ENCODE measurements around the gene ZNF526.
"Not testable (repeated sequence)": the region's sequence is repeated elsewhere in the genome, so short reads cannot be mapped to it uniquely, and the experiment has no call there.

The ZNF526 gene

DNA sequence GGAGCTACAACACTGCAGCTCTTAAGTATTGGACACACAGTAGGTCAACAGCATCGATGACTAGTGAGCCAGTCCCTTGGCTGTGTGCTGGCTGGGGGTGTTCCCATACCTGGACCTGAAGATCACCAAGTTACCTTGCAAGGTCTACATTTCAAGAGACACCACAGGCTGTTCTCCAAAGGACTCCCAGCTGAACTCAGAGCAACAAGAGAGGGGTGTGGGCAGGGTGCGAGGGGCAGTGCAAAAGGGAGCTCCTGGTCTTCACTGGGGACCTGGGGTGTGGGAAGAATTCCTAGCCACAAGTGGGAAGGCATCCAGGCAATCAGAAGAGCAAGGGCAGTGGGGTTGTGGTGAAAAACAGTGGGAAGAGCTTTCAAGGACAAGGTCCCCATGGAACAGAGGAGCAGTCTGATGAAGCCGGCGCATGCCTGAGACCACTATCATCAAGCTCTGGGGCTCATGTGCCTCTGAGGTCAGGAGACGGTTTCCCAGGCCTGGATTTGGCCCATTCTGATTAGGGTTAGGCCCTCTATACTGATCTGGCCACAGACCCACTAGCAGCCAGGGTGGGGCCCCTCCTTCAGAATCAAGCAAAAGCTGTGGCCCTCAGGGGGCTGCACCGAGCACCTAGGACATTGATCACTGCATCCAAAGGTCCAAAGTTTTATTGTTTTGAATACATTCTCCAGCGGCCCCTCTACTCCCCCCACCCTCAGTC, 27.0 kb downstream of the ZNF526 start:
- DNase-seq, result peak; percentile 39

DNA sequence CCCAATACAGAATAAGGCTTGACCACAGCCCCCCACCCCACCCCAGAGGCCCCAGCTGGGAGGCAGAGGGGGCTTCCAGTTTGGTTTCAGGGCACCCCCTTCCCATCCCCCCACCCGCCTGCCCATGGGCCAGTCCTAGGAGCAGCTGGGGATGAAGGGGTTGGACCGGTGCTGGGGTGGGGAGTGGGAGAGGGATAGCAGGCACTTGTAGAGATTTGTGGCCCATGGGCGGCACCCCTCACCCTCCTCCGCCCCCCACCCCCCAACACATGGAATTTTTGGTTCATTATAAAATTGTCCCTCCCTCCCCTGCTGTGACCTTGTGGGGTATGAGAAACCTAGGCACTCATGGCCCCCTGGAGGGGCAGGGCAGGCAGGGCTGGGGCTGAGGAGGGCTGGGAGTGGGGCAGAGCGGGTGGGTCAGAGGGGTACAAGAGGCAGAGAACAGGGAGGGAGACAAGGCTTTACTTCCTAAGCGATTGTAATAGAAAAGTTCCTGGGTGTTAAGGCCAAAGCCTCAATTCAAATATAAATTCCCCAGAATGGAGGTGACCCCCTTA, 27.6 kb downstream of the ZNF526 start:
- DNase-seq, result no peak

DNA sequence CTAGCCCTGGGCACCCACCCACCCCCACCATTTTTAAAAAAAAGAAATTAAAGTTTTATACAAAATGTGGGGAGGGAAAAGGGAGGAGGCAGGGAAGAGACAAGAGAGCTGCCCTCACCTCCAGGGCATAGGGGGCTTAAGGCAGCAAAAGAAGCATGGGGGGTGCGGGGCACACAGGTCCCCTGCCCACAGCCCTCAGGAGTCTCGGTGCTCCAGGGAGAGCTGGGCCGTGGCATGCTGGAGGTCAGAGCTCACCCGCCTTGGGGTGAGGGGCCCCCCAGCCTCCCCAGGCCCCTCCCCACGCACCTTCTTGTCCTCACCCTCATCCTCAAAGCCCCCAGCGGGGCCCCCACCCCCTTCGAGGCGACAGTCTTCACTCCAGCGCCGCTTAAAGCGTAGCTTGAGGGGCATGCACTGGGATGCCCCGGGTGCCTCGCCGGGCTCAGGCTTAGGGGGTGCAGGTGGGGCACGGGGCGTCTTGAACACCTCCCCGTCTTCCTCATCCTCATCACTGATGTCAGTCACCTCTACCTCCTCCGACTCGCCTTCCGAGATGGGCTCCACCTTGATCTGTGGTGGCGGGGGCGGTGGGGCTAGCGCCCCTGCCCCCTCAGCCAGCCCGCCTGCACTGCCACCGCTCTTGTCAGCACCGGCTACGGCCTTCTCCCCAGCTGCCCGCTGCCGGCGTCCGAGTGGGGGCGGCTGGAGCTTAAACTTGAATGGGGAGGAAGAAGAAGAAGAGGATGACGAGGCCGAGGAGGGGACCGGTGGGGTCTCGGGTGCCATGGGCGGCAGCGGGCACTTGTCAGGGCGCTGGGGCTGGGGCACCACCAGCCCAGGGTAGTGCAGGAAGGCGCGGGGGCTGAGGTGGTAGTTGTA, 28.4 kb downstream of the ZNF526 start:
- no peak for DNase-seq

GRCh38 chr19:42249149-42249750, 29.1 kb downstream of the ZNF526 start:
- DNase-seq, result no peak

DNA sequence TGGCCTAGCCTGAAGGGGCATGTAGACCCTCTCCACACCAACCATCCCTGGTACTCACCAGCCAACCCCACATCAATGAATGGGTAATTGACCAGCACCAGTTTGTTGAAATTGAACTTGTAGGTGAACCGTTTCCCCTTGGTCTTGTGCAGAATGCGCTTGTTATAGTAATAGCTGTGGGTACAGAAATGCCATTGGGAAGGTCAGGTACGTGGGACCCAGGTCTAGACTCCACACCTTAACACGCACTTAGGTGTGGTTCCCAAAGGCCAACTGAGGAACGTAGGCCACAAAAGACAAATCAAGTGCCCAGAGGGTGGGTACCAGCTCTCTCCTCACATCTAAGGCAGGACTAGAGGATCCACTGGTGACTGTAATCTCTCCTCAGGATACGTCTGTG, 29.7 kb downstream of the ZNF526 start:
- DNase-seq, result no peak

DNA sequence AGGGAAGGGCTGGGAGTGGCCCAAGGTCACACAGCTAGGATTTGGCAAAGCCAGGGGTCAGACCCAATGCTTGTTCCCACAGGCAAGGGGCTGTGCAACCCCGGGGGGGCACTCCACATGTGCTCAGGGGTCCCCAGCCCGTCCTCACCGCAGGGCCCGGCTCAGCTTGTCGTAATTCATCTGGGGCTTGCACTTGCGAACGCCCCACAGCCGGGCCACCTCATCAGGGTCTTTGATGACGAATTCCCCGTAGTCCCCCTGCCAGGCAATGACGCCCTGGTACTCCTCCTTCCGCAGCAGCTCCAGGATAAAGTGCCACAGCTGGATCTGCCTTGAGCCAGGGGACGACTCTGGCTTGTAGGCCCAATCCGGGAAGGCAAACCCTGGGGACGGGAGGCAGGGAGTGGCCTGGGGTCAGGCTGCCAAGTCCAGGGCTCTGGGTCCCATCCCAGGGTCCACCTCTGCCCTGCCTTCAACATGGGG, 30.1 kb downstream of the ZNF526 start:
- DNase-seq, result peak; percentile 53

DNA sequence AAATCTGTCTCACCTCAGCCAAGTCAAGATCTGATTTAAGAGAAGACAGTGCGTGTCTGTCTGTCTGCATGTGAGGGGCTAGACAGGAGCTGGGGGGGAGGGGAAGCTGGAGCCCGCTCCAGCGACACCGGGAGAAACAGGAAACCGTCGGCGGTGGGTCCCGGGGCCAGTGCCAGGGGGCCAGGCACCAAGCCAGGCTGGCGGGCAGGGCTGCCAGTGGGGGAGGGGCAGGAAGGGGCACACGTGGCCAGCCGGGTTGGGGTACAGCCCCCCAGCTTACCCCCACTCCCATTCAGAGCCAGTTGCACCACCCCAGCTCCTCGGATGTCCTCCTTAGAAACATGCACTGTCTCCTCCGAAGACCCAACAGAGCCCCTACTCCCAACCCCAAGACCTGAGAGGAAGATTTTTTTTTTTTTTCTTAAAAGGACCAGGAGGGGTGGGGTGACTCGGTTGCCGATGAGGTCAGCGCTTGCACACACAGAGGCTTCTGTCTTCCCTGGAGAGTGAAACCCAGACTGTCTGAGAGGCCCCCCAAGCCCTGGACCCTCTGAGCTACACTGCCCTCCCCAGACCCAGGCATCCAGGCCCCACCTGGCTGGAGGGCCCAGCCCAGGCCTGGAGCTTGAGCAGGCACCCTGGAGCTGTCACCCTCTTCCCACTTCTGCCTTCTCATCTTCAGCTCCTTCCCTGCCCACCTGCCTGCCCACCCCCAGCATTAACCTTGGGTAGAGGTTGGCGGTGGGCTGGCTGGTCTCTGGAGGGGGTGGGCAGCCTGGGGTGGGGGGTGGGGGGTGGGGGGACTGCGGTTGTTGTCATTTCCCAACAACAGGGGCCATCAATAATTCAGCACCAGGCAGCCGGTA, 30.8 kb downstream of the ZNF526 start:
- peak; percentile 80 for DNase-seq

DNA sequence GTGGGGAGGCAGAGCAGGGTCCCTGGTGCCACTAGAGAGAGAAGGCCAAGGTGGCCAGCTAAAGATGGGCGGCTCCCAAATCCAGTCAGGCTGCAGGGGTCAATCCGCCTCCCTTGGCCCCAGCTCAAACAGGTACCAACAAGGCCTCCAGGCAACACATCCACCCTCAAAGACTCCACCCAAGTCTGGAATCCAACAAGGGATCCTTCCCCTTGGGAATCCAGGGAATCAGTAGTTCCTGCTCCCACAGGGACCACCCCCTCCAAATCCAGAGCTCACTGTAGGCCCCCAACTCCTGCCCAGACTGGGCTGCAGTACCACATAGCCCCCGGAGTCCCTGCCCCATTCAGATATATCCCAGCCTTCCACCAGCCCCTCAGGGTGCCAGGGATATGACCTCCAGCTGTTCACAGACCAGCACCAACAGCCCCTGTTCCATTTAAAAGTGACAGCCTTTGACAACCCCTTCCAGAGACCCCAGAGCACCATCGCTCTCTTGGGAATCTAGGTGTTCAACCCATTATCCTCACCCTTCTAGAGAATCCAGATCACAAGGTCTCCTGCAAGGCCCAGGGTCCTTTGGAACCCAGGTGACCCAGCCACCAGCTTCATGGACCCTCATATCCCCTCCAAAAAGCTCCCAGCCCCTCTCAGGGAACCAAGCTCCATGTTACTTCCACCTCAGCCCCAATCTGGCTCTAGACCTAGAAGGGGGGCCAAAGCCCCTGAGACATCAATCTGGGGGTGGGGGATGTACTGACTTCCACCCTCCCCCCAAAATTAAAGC, 31.7 kb downstream of the ZNF526 start:
- peak; percentile 47 for DNase-seq

DNA sequence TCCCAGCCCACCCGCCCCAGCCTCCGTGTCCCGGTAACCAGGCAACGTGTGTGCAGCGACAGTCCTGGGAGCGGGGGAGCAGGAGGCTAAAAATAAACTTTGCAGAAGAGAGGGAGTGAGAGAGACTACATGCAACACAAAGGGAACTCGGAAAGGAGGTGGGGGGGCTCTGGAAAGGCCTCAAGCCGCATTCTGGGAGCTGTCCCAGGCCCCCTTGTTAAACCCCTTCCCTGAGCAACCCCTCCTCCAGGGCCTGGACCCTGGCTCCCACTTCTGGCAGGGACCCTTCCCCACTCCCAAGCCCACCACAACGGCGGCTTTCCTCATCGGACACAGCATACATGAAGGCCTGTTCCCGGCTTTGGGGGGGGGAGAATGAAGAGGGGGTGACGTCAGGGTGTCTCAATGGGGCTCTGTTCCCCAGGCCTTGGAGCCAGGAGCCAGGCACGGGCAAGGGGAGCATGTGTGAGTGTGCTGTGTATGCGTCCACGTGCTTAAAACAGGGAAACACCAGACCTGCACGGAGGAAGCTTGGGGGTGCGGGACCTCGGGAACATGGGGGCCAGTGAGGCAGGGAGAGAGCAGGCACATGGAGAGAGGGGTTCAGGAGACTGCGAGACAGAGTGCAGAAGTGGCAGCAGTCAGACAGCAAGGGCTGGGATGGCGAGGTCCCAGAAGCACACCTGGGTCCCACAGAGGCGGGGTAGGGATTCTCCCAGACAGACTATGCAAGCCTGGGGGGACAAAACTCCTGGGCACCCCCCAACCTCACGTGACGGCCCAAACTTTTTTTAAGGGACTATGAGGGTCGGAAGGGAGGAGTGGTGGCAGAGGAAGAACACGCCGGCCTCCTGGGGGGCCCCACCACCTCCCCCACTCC, 32.5 kb downstream of the ZNF526 start:
- peak; percentile 78 for DNase-seq

DNA sequence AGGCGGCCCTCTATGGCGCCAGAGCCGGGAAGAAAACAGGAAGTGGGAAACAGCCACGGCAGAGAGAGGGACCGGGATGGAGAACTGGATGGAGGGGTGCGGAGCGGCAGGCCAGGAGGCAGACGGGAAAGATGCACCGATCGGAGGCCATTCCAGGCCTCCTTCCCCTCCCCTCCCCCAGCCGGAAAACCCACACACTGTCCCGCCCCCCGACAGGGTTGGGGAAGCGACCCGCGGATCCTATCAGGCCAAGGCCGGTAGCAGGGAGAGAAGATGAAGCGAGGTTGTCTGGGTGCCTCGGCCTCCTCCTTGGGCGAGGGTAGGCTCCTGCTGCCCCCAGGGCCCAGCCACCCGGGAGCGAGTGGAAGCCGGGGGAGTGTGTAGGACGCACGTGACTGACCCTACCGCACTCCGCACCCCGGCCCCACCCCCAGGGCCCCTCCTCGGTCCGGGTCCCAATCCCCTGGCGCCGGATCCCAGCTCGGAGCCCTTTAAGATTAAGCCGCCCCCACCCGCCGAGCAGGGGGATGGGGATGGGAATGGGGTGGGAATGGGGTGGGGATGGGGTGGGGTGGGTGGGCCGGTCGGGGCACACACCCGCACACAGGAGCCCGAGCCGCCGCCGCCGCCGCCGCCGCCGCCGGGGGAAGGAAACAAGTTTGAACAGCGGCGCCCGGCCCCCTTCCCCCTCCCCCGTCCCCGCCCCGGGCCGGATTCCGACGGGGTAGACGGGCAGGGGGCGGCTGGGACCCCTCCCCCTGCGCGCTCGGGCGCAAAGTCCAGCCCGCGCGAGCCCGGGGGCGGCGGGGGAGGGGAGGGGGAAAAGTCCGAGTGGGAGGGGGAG, 33.4 kb downstream of the ZNF526 start:
- peak; percentile 81 for DNase-seq

GRCh38 chr19:42254089-42254849, 34.2 kb downstream of the ZNF526 start:
- DNase-seq, result peak; percentile 88

DNA sequence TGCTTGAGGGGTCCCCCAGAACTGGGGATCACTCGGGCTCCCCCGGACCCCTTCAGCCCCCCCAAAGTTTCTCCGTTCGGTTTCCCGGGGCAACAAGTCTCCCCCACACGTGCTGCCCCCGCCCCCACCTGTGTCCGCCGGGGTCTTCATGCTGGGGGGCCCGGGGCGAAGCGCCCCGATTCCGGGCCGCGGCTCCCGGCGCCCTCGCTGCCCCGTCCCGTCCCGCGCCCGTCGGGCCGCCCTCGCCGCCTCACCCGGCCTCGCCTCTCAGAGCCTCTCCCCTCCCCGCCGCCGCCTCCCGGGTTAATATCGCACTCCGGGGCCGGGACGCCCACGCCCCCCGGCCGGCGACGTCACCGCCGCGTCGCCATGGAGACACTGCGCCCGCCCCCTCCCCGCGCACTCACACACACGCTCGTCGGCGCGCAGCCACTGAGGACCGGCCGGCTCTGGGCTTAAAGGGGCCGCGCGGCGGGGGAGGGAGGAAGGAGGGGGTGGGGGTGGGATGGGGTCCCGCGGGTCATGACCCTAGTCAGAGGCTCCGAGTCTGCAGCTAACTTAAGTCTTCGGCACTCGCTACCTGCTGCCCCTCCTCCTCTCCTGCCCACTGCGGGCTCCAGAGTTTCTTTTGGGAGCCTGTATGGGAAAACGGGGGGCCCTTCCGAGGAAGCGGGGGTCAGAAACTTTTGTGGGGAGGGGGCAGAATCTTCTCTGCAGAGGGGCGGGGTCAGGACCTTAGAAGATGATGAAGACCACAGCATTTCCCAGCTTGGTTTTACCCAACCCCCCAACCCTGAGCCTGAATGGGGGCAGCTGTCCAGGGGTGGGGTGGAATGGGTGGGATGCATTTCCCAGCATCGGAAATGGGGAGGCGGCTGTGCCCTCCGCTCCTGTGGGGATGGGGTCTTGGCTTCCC, 35.0 kb downstream of the ZNF526 start, which contains the start of gene ERF:
Gene ERF (minus strand): TSS at position 279 of the 916 bp plus-strand sequence. CDS start 129 bp downstream, at position 150.
- peak; percentile 97 for DNase-seq

DNA sequence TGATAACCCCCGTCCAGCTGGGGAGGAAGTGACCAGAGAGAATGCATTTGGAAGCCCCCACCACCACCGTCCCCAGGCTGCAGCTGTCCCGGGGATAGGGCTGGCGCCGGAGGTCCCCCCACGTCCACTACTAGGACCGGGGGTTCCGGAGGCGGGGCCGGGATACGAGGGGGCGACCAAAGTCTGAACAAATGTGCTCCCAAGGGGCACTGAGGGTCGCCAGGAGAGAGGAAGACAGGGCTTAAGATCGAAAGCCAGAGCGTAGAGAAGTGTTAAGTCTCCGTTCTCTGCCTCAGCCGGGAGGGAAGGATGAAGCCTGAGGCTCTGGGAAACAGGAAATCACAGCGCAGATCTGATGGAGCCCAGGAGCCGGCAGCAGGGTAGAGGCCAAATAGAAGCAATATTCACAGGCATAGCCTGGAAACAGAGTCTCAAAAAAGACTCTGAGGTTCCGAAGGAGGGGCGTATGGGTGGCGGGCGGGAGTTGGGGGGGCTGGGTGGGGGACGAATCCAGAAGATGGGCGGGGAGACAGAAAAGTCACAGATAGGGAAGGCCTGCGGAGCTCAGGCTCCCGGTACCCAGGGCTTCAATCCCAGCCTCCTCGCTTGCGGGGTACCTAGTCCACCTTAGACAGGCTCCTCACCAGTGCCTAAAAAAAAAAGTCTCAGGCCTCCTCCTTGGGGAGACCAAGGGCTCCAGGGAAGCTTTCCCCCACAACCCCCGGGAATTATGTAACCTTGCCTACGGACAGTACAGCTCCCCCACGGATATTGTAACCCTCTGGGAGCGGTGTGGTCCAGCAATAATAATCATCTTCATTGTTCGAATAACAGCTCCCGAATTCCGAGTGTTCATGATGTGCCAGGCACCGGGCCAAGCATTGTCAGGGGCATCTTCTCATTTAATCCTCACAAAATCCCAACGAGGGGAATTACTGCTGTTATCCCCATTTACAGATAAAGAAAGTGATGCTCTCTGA, 35.9 kb downstream of the ZNF526 start:
- DNase-seq, result peak; percentile 85

DNA sequence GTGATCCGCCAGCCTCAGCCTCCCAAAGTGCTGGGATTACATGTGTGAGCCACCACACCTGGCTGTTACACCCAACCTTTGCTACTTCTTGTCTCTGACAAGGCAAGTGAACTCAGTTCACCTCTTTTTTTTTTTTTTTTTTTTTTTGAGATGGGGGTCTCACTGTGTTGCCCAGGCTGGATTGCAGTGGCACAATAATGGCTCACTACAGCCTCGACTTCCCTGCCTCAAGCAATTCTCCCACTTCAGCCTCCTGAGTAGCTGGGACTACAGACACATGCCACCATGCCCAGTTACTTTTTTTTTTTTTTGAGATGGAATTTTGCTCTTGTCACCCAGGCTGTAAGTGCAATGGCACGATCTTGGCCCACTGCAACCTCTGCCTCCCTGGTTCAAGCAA, 37.7 kb downstream of the ZNF526 start:
- not testable (repeated sequence) for DNase-seq

GRCh38 chr19:42261763-42262162, 41.7 kb downstream of the ZNF526 start:
- DNase-seq, result no peak

DNA sequence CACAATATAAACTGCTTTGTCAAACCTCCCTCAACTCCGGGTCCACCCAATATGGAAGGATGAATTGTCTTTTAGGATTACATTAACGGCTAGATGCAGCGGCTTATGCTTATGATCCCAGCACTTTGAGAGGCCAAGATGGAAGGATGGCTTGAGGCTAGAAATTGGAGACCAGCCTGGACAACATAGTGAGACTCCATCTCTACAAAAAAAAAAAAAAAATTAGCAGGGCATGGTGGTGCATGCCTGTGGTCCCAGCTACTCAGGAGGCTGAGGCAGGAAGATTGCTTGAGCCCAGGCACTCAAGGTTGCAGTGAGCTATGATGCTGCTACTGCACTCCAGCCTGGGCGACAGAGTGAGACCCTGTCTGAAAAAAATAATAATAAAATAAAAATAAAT, 46.0 kb downstream of the ZNF526 start:
- not testable (repeated sequence) for DNase-seq
